ENCODE data around the gene BLOC1S1.

GRCh38 chr12:55718015-55718414, 2.2 kb downstream of the BLOC1S1 start:
- TF ChIP-seq POLR2A (IDR thresholded peaks at IDR 0.05; ENCODE audit: low read depth) (no peak), EP300 (IDR thresholded peaks at IDR 0.05) (no peak)

All from esophagus muscularis mucosa (tissue), 2 donors.